ENCODE measurements around the gene ACAP3. TPM values are rescaled to one million over a fixed set of nuclear protein-coding genes. Genes with fewer than 3 reads are reported as not detected.

Gene ACAP3
- 30.5 and 31.1 TPM in 2 replicates for polyA plus RNA-seq (2014; cell fraction: cytosol; rRNA removed)
- 600 and 662 TPM in 2 replicates for polyA plus RNA-seq (2014; cell fraction: nucleus; rRNA removed)

DNA sequence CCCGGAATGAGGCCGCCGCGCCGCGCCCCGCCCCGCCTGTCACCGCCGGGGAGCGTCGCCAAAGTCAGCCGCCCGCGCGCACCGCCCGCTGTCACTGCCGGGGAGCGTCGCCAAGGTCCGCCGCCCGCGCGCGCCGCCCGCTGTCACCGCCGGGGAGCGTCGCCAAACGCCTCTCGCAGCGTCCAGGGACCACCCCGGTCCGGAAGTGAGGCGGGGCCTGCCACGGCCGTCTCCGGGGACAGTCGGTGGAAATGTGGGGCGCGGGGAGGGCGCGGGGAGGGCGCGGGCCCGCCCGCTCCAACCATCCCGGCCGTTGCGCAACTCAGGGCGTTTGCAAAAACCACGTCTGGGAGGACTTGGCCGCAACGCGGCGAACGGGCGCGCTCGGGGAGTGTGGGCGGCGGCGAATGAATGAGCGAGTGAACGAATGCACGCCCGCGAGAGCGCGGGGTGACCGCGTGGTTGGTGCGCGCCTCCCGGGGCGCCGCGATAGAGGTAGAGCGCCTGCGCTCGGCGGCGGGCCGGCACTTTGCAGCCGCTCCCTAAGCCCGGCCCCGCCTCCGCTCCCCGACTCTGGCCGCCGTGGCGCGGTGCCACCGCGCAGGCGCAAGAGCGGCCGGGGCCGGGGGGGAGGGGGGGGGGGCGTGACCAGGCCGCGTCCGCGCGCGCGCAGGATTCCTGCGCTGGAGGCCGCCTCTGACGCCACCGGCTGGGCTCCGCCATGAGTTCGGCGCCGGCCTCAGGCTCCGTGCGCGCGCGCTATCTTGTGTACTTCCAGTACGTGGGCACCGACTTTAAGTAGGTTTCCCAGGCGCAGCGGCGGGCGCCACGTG lies at the start of gene ACAP3, which contains the start of gene PUSL1:
TSS of gene ACAP3 (minus strand) at position 8 of the 833 bp plus-strand sequence. CDS start 115 bp downstream, outside the sequence.
TSS of gene PUSL1 (plus strand) at position 675 of the 833 bp plus-strand sequence. CDS start at position 722, 47 bp downstream.
- DNase-seq (ENCODE audit: low spot score): peak; percentile 86

DNA sequence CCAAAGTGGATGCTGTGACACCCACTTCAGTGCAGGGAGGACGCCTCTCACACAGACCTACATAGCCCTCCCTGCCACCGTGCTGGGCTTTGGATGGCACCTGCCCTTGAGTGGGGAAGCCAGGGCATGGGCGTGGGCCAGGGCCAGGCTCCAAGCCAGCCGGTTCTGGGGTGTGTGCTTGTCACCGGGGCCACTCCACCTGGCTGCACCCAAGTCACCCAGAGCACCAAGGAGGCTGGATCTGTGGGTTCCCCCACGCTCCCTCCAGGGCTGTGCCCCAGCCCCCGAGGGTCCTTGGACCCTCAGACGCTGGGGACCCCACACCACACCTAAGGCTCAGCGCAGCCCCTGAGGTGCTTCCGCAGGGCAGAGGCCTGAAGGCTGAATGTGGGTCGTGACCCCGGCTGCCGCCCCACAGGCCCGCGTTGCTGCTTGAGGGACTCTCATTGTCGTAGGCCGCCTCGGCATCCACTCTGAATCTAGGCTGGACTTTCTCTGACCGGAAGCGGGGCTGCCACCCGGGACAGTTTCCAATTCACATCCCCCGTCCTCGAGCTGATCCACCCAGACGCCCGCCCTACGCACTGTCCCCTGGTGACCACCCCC lies 49.2 kb upstream of the ACAP3 start:
- no peak for DNase-seq (ENCODE audit: low spot score)

- no peak for DNase-seq (ENCODE audit: low spot score)
These were observed 48.6 kb upstream of the ACAP3 start for GRCh38 chr1:1356166-1356795.

GRCh38 chr1:1355416-1355815 lies 47.7 kb upstream of the ACAP3 start:
- no peak for DNase-seq (ENCODE audit: low spot score)

GRCh38 chr1:1354271-1355247 lies 46.8 kb upstream of the ACAP3 start:
- DNase-seq (ENCODE audit: low spot score): no peak

DNA sequence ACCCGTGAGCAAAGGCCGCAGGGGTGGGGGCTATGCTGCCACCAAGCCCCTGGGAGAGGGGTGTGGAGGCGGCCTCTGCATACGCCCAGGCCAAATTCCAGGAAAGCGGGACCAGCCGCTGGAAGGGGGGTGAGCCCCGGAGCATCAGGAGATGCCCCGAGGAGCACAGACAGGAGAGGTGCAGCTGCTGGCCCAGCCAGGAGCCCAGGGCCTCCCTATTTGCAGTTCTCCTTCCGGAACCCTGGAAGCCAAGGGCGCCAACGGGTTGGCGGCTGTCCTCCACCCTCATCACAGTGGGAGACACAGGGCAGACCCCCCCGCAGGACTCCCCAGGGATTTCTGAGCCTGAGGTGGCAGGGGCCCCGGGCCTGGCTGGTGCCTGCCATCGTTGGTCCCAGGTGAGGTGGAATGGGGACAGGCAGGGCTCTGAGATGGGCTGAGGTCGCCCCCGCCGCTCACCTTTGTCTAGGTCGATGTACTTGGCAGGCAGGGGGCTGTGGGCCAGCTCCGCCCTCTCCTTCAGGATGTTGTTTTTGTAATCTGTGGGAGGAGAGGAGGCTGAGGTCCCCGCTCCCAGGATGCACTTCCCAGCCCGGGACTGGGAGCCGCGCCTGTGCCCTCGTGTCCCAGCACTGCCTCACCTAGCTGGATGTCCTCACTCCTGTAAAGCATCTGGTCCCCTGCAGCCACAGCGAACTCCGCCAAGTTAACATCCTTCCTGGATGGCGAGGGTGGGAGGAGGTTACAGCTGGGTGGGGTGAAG lies 45.8 kb upstream of the ACAP3 start:
- DNase-seq (ENCODE audit: low spot score): no peak

DNA sequence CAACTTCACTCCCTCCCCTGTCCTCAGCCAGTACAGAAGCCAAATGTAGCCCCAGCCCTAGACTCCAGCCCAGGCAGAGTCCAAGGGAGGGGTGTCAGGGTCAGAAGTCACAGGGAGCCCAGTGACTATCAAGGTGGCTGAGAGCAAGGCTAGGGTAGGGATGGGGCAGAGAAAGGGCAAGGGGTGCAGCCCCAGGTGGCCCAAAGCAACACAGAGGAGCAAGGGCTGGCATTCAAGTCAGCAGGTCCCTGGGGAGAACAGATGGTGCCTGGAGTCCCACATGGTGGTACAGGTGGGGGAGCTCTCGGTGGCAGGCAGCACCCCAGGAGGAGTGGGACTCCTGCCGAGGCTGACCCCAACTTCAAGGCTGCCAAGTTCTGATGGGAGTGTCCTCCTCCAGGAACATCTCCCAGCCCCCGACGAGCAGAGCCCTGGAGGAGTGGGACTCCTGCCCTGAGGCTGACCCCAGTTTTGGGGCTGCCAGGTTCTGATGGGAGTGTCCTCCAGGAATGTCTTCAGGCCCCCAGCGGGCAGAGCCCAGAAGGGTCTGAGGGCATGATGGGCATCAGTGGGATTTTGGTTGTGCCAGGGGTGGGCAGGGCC lies 45.2 kb upstream of the ACAP3 start:
- no peak for DNase-seq (ENCODE audit: low spot score)

GRCh38 chr1:1351511-1352427 lies 44.0 kb upstream of the ACAP3 start:
- DNase-seq (ENCODE audit: low spot score): no peak

GRCh38 chr1:1349256-1350012 lies 41.7 kb upstream of the ACAP3 start, which contains the start of gene DVL1:
TSS of gene DVL1 (minus strand) at chr1:1349418. CDS start at chr1:1349065, 353 bp downstream.
- DNase-seq (ENCODE audit: low spot score): peak; percentile 67

DNA sequence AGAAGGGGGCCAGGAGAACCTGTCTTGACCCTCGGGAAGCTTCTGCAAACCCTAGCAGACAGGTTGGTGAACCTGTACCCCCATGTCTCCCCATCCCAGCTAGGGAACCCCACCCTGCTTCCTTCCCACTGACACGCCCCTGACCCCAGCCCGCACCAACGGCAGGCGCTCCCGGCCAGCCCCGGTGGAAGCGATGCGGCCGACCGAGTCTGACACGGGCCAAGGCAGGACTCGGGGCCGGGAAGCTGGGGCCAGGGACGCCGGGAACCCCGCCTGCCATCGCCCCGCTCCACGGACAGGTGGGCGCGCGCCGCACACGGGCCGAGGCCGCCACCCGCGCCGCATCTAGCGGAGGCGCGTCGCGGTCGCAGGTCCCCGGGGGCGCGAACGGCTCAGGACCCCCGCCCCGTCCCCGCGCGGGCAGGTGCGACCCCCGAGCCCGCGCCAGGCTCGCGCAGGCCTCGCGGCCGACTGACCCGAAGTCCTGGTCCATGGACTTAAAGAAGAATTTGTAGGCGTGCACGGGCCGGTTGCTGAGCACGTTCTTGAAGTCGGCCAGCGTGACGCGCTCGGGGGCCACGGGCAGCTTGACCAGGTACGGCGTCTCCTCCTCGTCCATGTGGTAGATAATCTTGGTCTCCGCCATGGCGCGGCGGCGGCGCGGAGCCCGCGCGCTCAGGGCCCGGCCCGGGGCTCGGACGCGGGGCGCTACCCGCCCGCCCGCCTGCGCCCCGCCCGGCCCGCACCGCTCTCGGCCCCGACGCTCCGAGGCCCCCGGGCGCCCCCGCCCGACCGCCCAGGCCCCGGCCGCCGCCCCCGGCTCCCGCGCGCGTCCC lies 40.9 kb upstream of the ACAP3 start:
- DNase-seq (ENCODE audit: low spot score): no peak

- no peak for DNase-seq (ENCODE audit: low spot score)
These were observed 40.1 kb upstream of the ACAP3 start for GRCh38 chr1:1347663-1348419.

- DNase-seq (ENCODE audit: low spot score): no peak
These were observed 39.4 kb upstream of the ACAP3 start for GRCh38 chr1:1347026-1347595.

GRCh38 chr1:1346501-1346890 lies 38.8 kb upstream of the ACAP3 start:
- no peak for DNase-seq (ENCODE audit: low spot score)

DNA sequence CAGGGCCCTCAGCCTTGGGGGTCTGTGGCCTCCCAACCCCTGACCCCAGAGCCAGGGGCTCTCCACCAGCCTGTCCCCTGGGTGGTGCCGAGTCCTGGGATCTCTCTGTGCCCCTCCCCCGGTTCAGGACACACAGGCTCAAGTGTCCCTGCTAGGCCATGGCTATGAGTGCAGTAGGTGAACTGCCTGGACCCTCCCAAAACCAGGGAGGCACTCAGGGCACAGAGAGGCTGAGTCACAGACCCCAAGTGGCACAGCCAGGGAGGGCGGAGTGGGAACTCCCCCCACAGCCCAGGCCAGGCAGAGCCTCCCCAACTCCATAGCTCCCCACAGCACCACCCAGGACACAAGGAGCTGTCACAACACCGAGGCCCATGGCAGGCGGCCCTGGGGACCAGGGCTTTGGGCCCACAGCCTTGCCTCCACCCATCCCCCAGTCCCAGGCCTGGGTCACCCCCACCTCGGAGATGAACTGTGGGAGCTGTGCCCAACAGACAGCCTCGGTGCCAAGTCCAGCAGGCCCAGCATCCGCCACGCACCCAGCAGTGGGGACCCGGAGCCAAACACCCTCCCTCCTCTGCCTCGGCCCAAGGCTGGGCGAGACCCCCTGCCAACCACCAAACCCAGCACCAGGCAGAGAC lies 38.2 kb upstream of the ACAP3 start:
- no peak for DNase-seq (ENCODE audit: low spot score)

GRCh38 chr1:1345384-1345783 lies 37.7 kb upstream of the ACAP3 start:
- no peak for DNase-seq (ENCODE audit: low spot score)
